Nephron (organoid): ENCODE measurements around the gene UBE2QL1.

Experiments used
- H3K27ac Mint-ChIP-seq, 3 experiments: 2 replicates each; pipeline ENCODE4 v1.8.0; 2020; ENCODE audit warnings: mixed read lengths in 3 of 3, mild to moderate bottlenecking in 2 of 3, moderate library complexity in 1 of 3
- H3K27me3 Mint-ChIP-seq: 2 replicates; pipeline ENCODE4 v1.8.0; 2021; ENCODE audit warnings: low read depth, mild to moderate bottlenecking, moderate library complexity, mixed read lengths
- H3K36me3 Mint-ChIP-seq: 2 replicates; pipeline ENCODE4 v1.8.0; 2020; ENCODE audit warnings: low read depth, mixed read lengths
- H3K4me1 Mint-ChIP-seq: 2 replicates; pipeline ENCODE4 v1.8.0; 2020; ENCODE audit warnings: mixed read lengths
- H3K4me3 Mint-ChIP-seq, 3 experiments: 2 replicates each; pipeline ENCODE4 v1.8.0; 2020; ENCODE audit warnings: mild to moderate bottlenecking in 3 of 3, mixed read lengths in 3 of 3, moderate library complexity in 2 of 3
- H3K9me3 Mint-ChIP-seq: 2 replicates; pipeline ENCODE4 v1.8.0; 2020; ENCODE audit warnings: mixed read lengths
- CTCF ChIP-seq, 3 experiments: fragments of 200-600 bp; sonication (generic); IDR thresholded peaks; one replicate each; pipeline ENCODE4 v1.5.0; 2021; ENCODE audit warnings: antibody characterized with exemption in 3 of 3; ENCODE audit not compliant: unreplicated experiment in 3 of 3

Gene UBE2QL1

GRCh38 chr5:6525422-6525821 lies 76.8 kb downstream of the UBE2QL1 start:
- H3K9me3 Mint-ChIP-seq = peaks cover 3% of the 10 kb centered on the region
- no peak for TF ChIP-seq CTCF (IDR thresholded peaks at IDR 0.05; ENCODE audit: unreplicated experiment in 3 of 3)
- peaks cover 39% of the 10 kb centered on the region for H3K27me3 Mint-ChIP-seq
- no peak overlapping the region for H3K4me3 Mint-ChIP-seq
- no peaks in the 10 kb centered on the region for H3K36me3 Mint-ChIP-seq
- no peaks in the 10 kb centered on the region for H3K4me1 Mint-ChIP-seq
- no peak overlapping the region for H3K27ac Mint-ChIP-seq

- Mint-ChIP-seq H3K36me3 (no peaks in the 10 kb centered on the region), H3K27me3 (peaks cover 34% of the 10 kb centered on the region), H3K4me1 (no peaks in the 10 kb centered on the region), H3K4me3 (no peak overlapping the region), H3K9me3 (peaks cover 3% of the 10 kb centered on the region), H3K27ac (no peak overlapping the region)
- peak in 2 of 3 experiments; percentile 21 to 43 for TF ChIP-seq CTCF (IDR thresholded peaks at IDR 0.05; ENCODE audit: unreplicated experiment in 3 of 3)
These were observed 77.3 kb downstream of the UBE2QL1 start for GRCh38 chr5:6525910-6526309.

- H3K36me3 Mint-ChIP-seq = no peaks in the 10 kb centered on the region
- no peaks in the 10 kb centered on the region for H3K4me1 Mint-ChIP-seq
- H3K4me3 Mint-ChIP-seq = no peak overlapping the region
- peaks cover 36% of the 10 kb centered on the region for H3K27me3 Mint-ChIP-seq
- TF ChIP-seq CTCF (IDR thresholded peaks at IDR 0.05; ENCODE audit: unreplicated experiment in 3 of 3) = no peak
- H3K27ac Mint-ChIP-seq = no peak overlapping the region
- peaks cover 5% of the 10 kb centered on the region for H3K9me3 Mint-ChIP-seq
These were observed 79.2 kb downstream of the UBE2QL1 start for GRCh38 chr5:6527749-6528455.

GRCh38 chr5:6535594-6535993 lies 86.9 kb downstream of the UBE2QL1 start:
- Mint-ChIP-seq H3K4me1 (peaks cover 7% of the 10 kb centered on the region), H3K27me3 (peaks cover 24% of the 10 kb centered on the region), H3K4me3 (no peak overlapping the region), H3K27ac (no peak overlapping the region), H3K36me3 (no peaks in the 10 kb centered on the region), H3K9me3 (peaks cover 3% of the 10 kb centered on the region)
- no peak for TF ChIP-seq CTCF (IDR thresholded peaks at IDR 0.05; ENCODE audit: unreplicated experiment in 3 of 3)

GRCh38 chr5:6539060-6539459 lies 90.4 kb downstream of the UBE2QL1 start:
- no peak for TF ChIP-seq CTCF (IDR thresholded peaks at IDR 0.05; ENCODE audit: unreplicated experiment in 3 of 3)
- Mint-ChIP-seq H3K27me3 (peaks cover 12% of the 10 kb centered on the region), H3K4me1 (peaks cover 11% of the 10 kb centered on the region), H3K27ac (no peak overlapping the region), H3K9me3 (no peaks in the 10 kb centered on the region), H3K36me3 (no peaks in the 10 kb centered on the region), H3K4me3 (no peak overlapping the region)
